Ishikawa (cell line): ENCODE measurements around the gene FRMD4B.

Source experiments
- MAX ChIP-seq: IDR thresholded peaks from 2 replicates; pipeline ENCODE4 v1.6.1; 2012
- REST ChIP-seq: IDR thresholded peaks from 2 replicates; pipeline ENCODE4 v1.6.1; 2012; ENCODE audit warnings: low read depth, mild to moderate bottlenecking
- USF1 ChIP-seq: IDR thresholded peaks from 2 replicates; pipeline ENCODE4 v1.6.1; 2012

GRCh38 chr3:69241769-69242168 is 144.1 kb downstream of the FRMD4B start:
- TF ChIP-seq USF1 (no peak), MAX (no peak), REST (no peak)
